Measurements from ENCODE around the gene GPR179. TPM values are rescaled to one million over a fixed set of nuclear protein-coding genes. Genes with fewer than 3 reads are reported as not detected.

Gene GPR179
- total RNA-seq, 1 donor from 2014 or later: not detected

DNA sequence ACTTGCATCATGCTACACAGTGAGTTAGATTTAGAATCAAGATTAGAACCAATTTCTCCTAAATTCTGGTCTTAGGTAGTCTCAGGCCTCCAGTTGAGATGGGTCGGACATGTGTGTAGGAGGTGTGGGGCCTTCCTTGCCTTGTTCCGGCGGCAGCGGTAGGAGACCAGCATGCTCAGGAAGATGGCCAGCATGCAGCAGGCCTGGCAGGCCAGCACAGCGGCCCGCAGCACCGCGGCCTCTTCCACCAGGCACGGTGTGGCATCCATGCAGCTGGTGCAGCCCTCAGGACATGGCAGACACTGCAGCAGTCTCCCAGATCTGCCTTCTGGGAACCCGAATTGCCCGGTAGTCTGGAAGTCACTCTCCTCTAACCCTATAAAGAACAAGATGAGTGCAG lies 6.9 kb downstream of the GPR179 start:
- Histone ChIP-seq H3K27ac (no peak overlapping the region), H3K27me3 (no peaks in the 10 kb centered on the region), H3K4me1 (no peaks in the 10 kb centered on the region), H3K36me3 (no peaks in the 10 kb centered on the region), H3K9me3 (no peaks in the 10 kb centered on the region), H3K4me3 (no peak overlapping the region)
- TF ChIP-seq, protein P1, sequence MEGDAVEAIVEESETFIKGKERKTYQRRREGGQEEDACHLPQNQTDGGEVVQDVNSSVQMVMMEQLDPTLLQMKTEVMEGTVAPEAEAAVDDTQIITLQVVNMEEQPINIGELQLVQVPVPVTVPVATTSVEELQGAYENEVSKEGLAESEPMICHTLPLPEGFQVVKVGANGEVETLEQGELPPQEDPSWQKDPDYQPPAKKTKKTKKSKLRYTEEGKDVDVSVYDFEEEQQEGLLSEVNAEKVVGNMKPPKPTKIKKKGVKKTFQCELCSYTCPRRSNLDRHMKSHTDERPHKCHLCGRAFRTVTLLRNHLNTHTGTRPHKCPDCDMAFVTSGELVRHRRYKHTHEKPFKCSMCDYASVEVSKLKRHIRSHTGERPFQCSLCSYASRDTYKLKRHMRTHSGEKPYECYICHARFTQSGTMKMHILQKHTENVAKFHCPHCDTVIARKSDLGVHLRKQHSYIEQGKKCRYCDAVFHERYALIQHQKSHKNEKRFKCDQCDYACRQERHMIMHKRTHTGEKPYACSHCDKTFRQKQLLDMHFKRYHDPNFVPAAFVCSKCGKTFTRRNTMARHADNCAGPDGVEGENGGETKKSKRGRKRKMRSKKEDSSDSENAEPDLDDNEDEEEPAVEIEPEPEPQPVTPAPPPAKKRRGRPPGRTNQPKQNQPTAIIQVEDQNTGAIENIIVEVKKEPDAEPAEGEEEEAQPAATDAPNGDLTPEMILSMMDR (IDR thresholded peaks at IDR 0.05): no peak
- no peak for TF ChIP-seq POLR2AphosphoS5 (IDR thresholded peaks at IDR 0.05; ENCODE audit: insufficient read depth in 1 of 2, low read depth in 1 of 2)
- TF ChIP-seq POLR2A (IDR thresholded peaks at IDR 0.05): no peak
- no peak for DNase-seq (ENCODE audit: extremely low spot score in 2 of 2)
- intact Hi-C loops (cut with DNase I): no loop called here

DNA sequence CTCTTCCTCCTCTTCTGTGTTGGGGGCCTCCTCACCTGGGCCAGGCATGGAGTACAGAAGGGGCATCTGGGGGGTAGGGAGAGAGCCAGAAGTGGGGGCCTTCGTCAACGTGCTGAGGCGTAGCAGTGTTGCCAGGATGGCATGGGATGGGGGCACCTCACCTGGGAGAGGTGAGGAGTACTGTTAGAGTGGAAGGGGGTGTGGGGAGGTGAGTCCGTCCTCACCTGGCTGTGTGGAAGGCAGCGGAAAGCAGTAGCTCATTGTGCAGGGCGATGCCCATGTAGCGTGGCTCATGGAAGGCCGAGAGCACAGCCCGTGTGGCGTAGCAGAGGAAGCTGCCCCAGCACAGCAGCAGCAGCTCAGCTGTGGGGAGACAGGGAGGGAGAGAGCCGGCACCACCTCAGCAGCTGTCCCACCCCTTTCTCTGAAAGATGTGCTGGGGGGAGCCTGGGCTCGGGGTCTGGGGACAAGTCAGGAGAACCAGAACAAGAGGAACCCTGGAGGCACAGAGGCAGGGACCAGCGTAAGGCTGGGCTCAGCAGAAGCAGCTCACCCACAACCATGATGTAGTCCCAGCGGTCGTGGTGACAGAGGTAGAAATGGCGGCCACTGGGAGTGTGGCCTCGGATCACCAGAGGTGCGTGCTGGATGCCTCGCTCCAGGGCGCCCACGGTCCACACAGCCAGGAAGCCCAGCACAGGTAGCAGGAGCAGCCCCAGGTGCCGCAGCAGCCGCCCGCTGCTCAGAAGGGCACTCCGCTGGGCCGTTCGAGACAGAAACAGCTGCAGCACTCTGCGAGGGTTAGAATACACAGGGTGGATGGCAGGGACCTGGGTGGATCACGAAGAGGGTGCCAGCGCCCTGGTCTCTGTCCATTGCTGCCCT lies 9.0 kb downstream of the GPR179 start:
- no peak for DNase-seq (ENCODE audit: extremely low spot score in 2 of 2)
- intact Hi-C loops (cut with DNase I): no loop called here
- H3K9me3 ChIP-seq: no peaks in the 10 kb centered on the region
- no peaks in the 10 kb centered on the region for H3K36me3 ChIP-seq
- H3K4me1 ChIP-seq: no peaks in the 10 kb centered on the region
- H3K4me3 ChIP-seq: no peak overlapping the region
- H3K27me3 ChIP-seq: no peaks in the 10 kb centered on the region
- no peak overlapping the region for H3K27ac ChIP-seq
- TF ChIP-seq POLR2AphosphoS5 (IDR thresholded peaks at IDR 0.05; ENCODE audit: insufficient read depth in 1 of 2, low read depth in 1 of 2) (no peak), POLR2A (IDR thresholded peaks at IDR 0.05) (no peak)
- TF ChIP-seq, protein P1 (IDR thresholded peaks at IDR 0.05): no peak

DNA sequence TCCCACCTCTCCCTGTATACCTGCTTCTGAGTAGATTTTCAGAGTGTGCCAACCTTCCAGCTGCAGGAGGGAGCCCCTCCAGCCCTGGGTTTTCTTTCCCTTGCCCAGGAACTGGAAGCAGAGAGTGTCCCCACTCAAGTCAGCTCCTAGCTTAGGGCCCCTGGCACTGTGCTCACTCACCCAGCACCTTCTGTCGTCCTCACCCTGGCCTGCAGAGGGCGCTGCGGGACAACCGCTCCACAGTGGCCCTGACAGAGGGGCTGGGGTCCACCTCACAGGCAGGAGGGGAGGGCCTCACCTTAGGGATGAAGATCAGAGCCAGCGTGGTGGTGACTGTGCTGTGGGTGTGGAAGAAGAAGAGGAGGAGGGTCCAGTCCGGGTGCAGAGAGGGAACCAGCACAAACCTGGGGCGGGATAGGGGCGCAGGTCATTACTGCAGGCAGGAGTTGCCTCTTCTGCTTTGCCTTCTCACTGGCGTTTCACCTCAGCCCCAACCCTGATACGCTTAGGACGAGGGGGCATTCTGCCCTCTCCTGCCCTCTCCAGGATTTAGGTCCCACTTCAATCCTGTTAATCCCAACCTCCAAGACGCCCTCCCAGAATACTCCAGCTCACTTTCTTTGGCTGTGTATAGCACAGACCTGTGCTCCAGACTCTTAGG lies 10.0 kb downstream of the GPR179 start:
- H3K36me3 ChIP-seq: no peaks in the 10 kb centered on the region
- H3K4me1 ChIP-seq: no peaks in the 10 kb centered on the region
- no peak for DNase-seq (ENCODE audit: extremely low spot score in 2 of 2)
- H3K9me3 ChIP-seq: no peaks in the 10 kb centered on the region
- no peak overlapping the region for H3K4me3 ChIP-seq
- no peaks in the 10 kb centered on the region for H3K27me3 ChIP-seq
- no peak overlapping the region for H3K27ac ChIP-seq
- TF ChIP-seq, protein P1 (IDR thresholded peaks at IDR 0.05): no peak
- no peak for TF ChIP-seq POLR2A (IDR thresholded peaks at IDR 0.05)
- TF ChIP-seq POLR2AphosphoS5 (IDR thresholded peaks at IDR 0.05; ENCODE audit: insufficient read depth in 1 of 2, low read depth in 1 of 2): no peak
- intact Hi-C loops (cut with DNase I): no loop called here

DNA sequence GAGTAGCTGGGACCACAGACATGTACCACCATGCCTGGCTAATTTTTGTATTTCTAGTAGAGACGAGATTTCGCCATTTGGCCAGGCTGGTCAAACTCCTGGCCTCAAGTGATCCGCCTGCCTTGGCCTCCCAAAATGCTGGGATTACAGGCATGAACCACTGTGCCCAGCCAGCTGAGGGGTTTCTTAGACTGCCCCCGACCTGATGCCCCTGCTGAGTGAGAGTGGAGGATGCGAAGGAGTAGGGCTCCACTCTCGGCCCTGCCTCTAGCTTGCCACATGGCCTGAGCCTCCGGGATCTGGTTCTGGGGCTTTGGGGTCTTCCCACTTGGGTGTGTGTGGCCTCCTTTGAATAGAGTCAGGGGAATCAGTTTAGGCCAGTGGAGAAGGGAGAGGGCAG lies 11.0 kb downstream of the GPR179 start:
- H3K36me3 ChIP-seq: no peaks in the 10 kb centered on the region
- no peaks in the 10 kb centered on the region for H3K4me1 ChIP-seq
- intact Hi-C loops (cut with DNase I): no loop called here
- TF ChIP-seq POLR2AphosphoS5 (IDR thresholded peaks at IDR 0.05; ENCODE audit: insufficient read depth in 1 of 2, low read depth in 1 of 2) (no peak), POLR2A (IDR thresholded peaks at IDR 0.05) (no peak)
- TF ChIP-seq, protein P1 (IDR thresholded peaks at IDR 0.05): no peak
- no peaks in the 10 kb centered on the region for H3K27me3 ChIP-seq
- H3K4me3 ChIP-seq: no peak overlapping the region
- no peak overlapping the region for H3K27ac ChIP-seq
- no peak for DNase-seq (ENCODE audit: extremely low spot score in 2 of 2)
- H3K9me3 ChIP-seq: no peaks in the 10 kb centered on the region

Measured in vagina (tissue), 2 donors.